ENCODE data around the gene LCN15. TPM values are rescaled to one million over a fixed set of nuclear protein-coding genes. Genes with fewer than 3 reads are reported as not detected.

Gene LCN15
- total RNA-seq, 2 experiments from 2014 or later: not detected

GRCh38 chr9:136714096-136714892 is 50.0 kb downstream of the LCN15 start:
- Histone ChIP-seq H3K4me3 (ENCODE audit: low read depth, low read length, poor library complexity, severe bottlenecking) (peak overlapping the region; percentile 77), H3K4me2 (ENCODE audit: low read length) (peak overlapping the region; percentile 74), H3K27ac (ENCODE audit: low read depth, low read length, poor library complexity, severe bottlenecking) (no peak overlapping the region), H2AFZ (ENCODE audit: low read length) (no peak overlapping the region), H3K9me2 (ENCODE audit: insufficient read depth, low read length) (no peaks in the 10 kb centered on the region), H3K79me2 (ENCODE audit: insufficient read depth, low read depth, low read length) (no peaks in the 10 kb centered on the region), H4K20me1 (ENCODE audit: insufficient read depth, low read length) (no peaks in the 10 kb centered on the region), H3K9me3 (ENCODE audit: low read length) (no peaks in the 10 kb centered on the region), H3K36me3 (ENCODE audit: insufficient read depth, low read length) (no peaks in the 10 kb centered on the region), H3K4me1 (ENCODE audit: insufficient read depth, low read length, poor library complexity, severe bottlenecking) (peaks cover 11% of the 10 kb centered on the region)
- TF ChIP-seq EZH2phosphoT487 (IDR thresholded peaks at IDR 0.05; ENCODE audit: borderline replicate concordance, low read depth, low read length) (no peak), CTCF (conservative IDR thresholded peaks at IDR 0.05; ENCODE audit: low read length) (no peak)
- no TSS peak for BruUV-seq (replicated peaks)
- POLR2A ChIA-PET: interaction anchor here (0.6 kb wide), 1 partner anchor 229 kb away, joined by 3 read pairs; no protein-coding TSS in a partner anchor
- no peak for DNase-seq (ENCODE audit: low spot score)
- intact Hi-C loops (cut with micrococcal nuclease; ENCODE audit: unreplicated experiment): no loop called here
- CTCF ChIA-PET (ENCODE audit: unreplicated experiment): no interaction called here

DNA sequence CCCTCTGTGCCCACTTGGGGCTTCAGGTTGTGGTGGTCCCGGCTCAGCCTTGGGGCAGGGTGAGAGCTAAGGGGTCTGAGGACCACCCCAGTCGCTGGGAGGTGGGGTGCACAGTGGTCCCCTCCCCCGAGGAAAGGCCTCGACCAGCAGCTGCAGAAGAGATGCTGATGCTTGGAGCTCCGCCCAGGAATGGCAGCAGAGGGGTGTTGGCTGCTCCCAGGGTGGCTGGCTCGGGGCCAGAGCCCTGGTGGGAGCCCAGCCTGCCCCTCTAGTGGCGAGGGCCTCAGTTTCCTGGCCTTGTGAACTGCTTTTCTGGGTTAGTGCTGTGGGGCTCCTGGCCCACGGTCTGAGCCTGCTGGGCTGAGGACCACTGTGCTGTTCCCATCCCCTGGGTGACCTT is 50.8 kb downstream of the LCN15 start:
- peaks cover 9% of the 10 kb centered on the region for H3K4me1 ChIP-seq (ENCODE audit: insufficient read depth, low read length, poor library complexity, severe bottlenecking)
- no peaks in the 10 kb centered on the region for H3K79me2 ChIP-seq (ENCODE audit: insufficient read depth, low read depth, low read length)
- H3K36me3 ChIP-seq (ENCODE audit: insufficient read depth, low read length): no peaks in the 10 kb centered on the region
- ChIA-PET CTCF (ENCODE audit: unreplicated experiment) (no interaction called here), POLR2A (no interaction called here)
- no peaks in the 10 kb centered on the region for H4K20me1 ChIP-seq (ENCODE audit: insufficient read depth, low read length)
- H3K9me3 ChIP-seq (ENCODE audit: low read length): no peaks in the 10 kb centered on the region
- TF ChIP-seq EZH2phosphoT487 (IDR thresholded peaks at IDR 0.05; ENCODE audit: borderline replicate concordance, low read depth, low read length): no peak
- TF ChIP-seq CTCF (conservative IDR thresholded peaks at IDR 0.05; ENCODE audit: low read length): no peak
- no peaks in the 10 kb centered on the region for H3K9me2 ChIP-seq (ENCODE audit: insufficient read depth, low read length)
- intact Hi-C loops (cut with micrococcal nuclease; ENCODE audit: unreplicated experiment): no loop called here
- H2AFZ ChIP-seq (ENCODE audit: low read length): no peak overlapping the region
- no peak for DNase-seq (ENCODE audit: low spot score)
- H3K4me3 ChIP-seq (ENCODE audit: low read depth, low read length, poor library complexity, severe bottlenecking): peak overlapping the region; percentile 77
- no peak overlapping the region for H3K27ac ChIP-seq (ENCODE audit: low read depth, low read length, poor library complexity, severe bottlenecking)
- BruUV-seq (replicated peaks): no TSS peak
- peak overlapping the region; percentile 74 for H3K4me2 ChIP-seq (ENCODE audit: low read length)

Measured in OCI-LY7 (cell line).